ENCODE data around the gene SMCHD1. TPM values are rescaled to one million over a fixed set of nuclear protein-coding genes. Genes with fewer than 3 reads are reported as not detected.

The SMCHD1 gene
- total RNA-seq, 1 experiment from 2014 or later, result 61.0 TPM

GRCh38 chr18:2853173-2853925 is 197.8 kb downstream of the SMCHD1 start:
- TF ChIP-seq EZH2phosphoT487 (IDR thresholded peaks at IDR 0.05; ENCODE audit: borderline replicate concordance, low read length) (no peak), EZH2 (IDR thresholded peaks at IDR 0.05; ENCODE audit: low read length, unreplicated experiment) (no peak), CTCF (conservative IDR thresholded peaks at IDR 0.05; ENCODE audit: low read depth, low read length) (no peak)
- Histone ChIP-seq H3K27ac (ENCODE audit: low read length) (no peak overlapping the region), H3K4me1 (ENCODE audit: insufficient read depth, low read length) (no peaks in the 10 kb centered on the region), H4K20me1 (ENCODE audit: low read length) (no peaks in the 10 kb centered on the region), H3F3A (ENCODE audit: low read length, unreplicated experiment) (no peaks in the 10 kb centered on the region), H3K27me3 (ENCODE audit: low read length) (peaks cover 37% of the 10 kb centered on the region), H3K9me2 (replicated peaks; ENCODE audit: low read length) (no peaks in the 10 kb centered on the region), H3K4me2 (ENCODE audit: low read length) (no peak overlapping the region), H3K4me3 (ENCODE audit: low read length) (no peak overlapping the region), H2AFZ (ENCODE audit: low read length) (no peak overlapping the region), H3K79me2 (ENCODE audit: low read length) (no peaks in the 10 kb centered on the region), H3K36me3 (ENCODE audit: low read depth, low read length) (no peaks in the 10 kb centered on the region), H3K9me3 (ENCODE audit: low read length) (no peaks in the 10 kb centered on the region), H3K9ac (ENCODE audit: low read length) (no peak overlapping the region)
- CTCF ChIA-PET, result no interaction called here
- POLR2A ChIA-PET (ENCODE audit: unreplicated experiment), result interaction anchor here (0.6 kb wide), 1 partner anchor 68 kb away, joined by 3 read pairs; no protein-coding TSS in a partner anchor
- ATAC-seq, result no peak
- no peak for DNase-seq
- BruUV-seq (replicated peaks), result no TSS peak
- intact Hi-C loops (cut with micrococcal nuclease), result no loop called here

GRCh38 chr18:2853926-2854664 is 198.6 kb downstream of the SMCHD1 start:
- no peaks in the 10 kb centered on the region for H3K9me2 ChIP-seq (replicated peaks; ENCODE audit: low read length)
- no peaks in the 10 kb centered on the region for H3K79me2 ChIP-seq (ENCODE audit: low read length)
- DNase-seq, result no peak
- no peak overlapping the region for H3K27ac ChIP-seq (ENCODE audit: low read length)
- H3F3A ChIP-seq (ENCODE audit: low read length, unreplicated experiment), result no peaks in the 10 kb centered on the region
- no peak overlapping the region for H3K9ac ChIP-seq (ENCODE audit: low read length)
- no peaks in the 10 kb centered on the region for H4K20me1 ChIP-seq (ENCODE audit: low read length)
- no peaks in the 10 kb centered on the region for H3K4me1 ChIP-seq (ENCODE audit: insufficient read depth, low read length)
- ChIA-PET POLR2A (ENCODE audit: unreplicated experiment) (no interaction called here), CTCF (no interaction called here)
- H3K27me3 ChIP-seq (ENCODE audit: low read length), result peaks cover 29% of the 10 kb centered on the region
- BruUV-seq (replicated peaks), result no TSS peak
- no peaks in the 10 kb centered on the region for H3K36me3 ChIP-seq (ENCODE audit: low read depth, low read length)
- no peaks in the 10 kb centered on the region for H3K9me3 ChIP-seq (ENCODE audit: low read length)
- H2AFZ ChIP-seq (ENCODE audit: low read length), result no peak overlapping the region
- no peak for ATAC-seq
- intact Hi-C loops (cut with micrococcal nuclease), result no loop called here
- no peak overlapping the region for H3K4me2 ChIP-seq (ENCODE audit: low read length)
- TF ChIP-seq CTCF (conservative IDR thresholded peaks at IDR 0.05; ENCODE audit: low read depth, low read length), result no peak
- no peak for TF ChIP-seq EZH2phosphoT487 (IDR thresholded peaks at IDR 0.05; ENCODE audit: borderline replicate concordance, low read length)
- no peak for TF ChIP-seq EZH2 (IDR thresholded peaks at IDR 0.05; ENCODE audit: low read length, unreplicated experiment)
- no peak overlapping the region for H3K4me3 ChIP-seq (ENCODE audit: low read length)

Other genes with a start within 250 kb of the SMCHD1 start
- gene METTL4, start 84.2 kb upstream of the SMCHD1 start, total RNA-seq (2014; rRNA removed), result 7.5 and 8.6 TPM in 2 replicates
- gene NDC80, start 84.2 kb upstream of the SMCHD1 start, total RNA-seq (2014; rRNA removed), result 26.0 and 53.4 TPM in 2 replicates
- 17.1 and 24.5 TPM in 2 replicates for gene EMILIN2, start 191.3 kb downstream of the SMCHD1 start, total RNA-seq (2014; rRNA removed)